ENCODE measurements around the gene RALGDS.
"Not testable (repeated sequence)": the region's sequence is repeated elsewhere in the genome, so short reads cannot be mapped to it uniquely, and the experiment has no call there.

RALGDS gene

GRCh38 chr9:133121198-133121914, at the start of gene RALGDS:
Gene RALGDS (minus strand): TSS chr9:133121240. CDS start chr9:133121154, 86 bp downstream.
- peak; percentile 94 for DNase-seq (ENCODE audit: low spot score)

- no peak for DNase-seq (ENCODE audit: low spot score)
Measured at GRCh38 chr9:133170716-133171115, 49.7 kb upstream of the RALGDS start.

GRCh38 chr9:133169687-133170086, 48.6 kb upstream of the RALGDS start:
- DNase-seq (ENCODE audit: low spot score): not testable (repeated sequence)

- DNase-seq (ENCODE audit: low spot score): no peak
Measured at GRCh38 chr9:133169102-133169501, 48.1 kb upstream of the RALGDS start.

GRCh38 chr9:133168432-133168831, 47.4 kb upstream of the RALGDS start:
- DNase-seq (ENCODE audit: low spot score): no peak

- no peak for DNase-seq (ENCODE audit: low spot score)
Measured at GRCh38 chr9:133167769-133168168, 46.7 kb upstream of the RALGDS start.

GRCh38 chr9:133167096-133167730, 46.2 kb upstream of the RALGDS start:
- DNase-seq (ENCODE audit: low spot score): no peak

- no peak for DNase-seq (ENCODE audit: low spot score)
Measured at GRCh38 chr9:133166392-133166791, 45.4 kb upstream of the RALGDS start.

GRCh38 chr9:133165452-133165730, 44.4 kb upstream of the RALGDS start:
- no peak for DNase-seq (ENCODE audit: low spot score)

GRCh38 chr9:133164191-133164590, 43.2 kb upstream of the RALGDS start:
- no peak for DNase-seq (ENCODE audit: low spot score)

GRCh38 chr9:133163504-133164172, 42.6 kb upstream of the RALGDS start, which contains the start of gene GBGT1:
Gene GBGT1 (minus strand): TSS chr9:133163914. CDS start chr9:133162412, 1,502 bp downstream.
- no peak for DNase-seq (ENCODE audit: low spot score)

GRCh38 chr9:133162861-133163503, 41.9 kb upstream of the RALGDS start:
- no peak for DNase-seq (ENCODE audit: low spot score)

GRCh38 chr9:133161547-133161950, 40.5 kb upstream of the RALGDS start:
- no peak for DNase-seq (ENCODE audit: low spot score)

- DNase-seq (ENCODE audit: low spot score): peak; percentile 41
Measured at GRCh38 chr9:133160742-133161546, 39.9 kb upstream of the RALGDS start.

GRCh38 chr9:133158695-133159094, 37.7 kb upstream of the RALGDS start:
- DNase-seq (ENCODE audit: low spot score): no peak

- no peak for DNase-seq (ENCODE audit: low spot score)
Measured at GRCh38 chr9:133155156-133155555, 34.1 kb upstream of the RALGDS start.

- no peak for DNase-seq (ENCODE audit: low spot score)
Measured at GRCh38 chr9:133154097-133154989, 33.3 kb upstream of the RALGDS start.

GRCh38 chr9:133153227-133154096, 32.4 kb upstream of the RALGDS start:
- DNase-seq (ENCODE audit: low spot score): no peak

GRCh38 chr9:133151601-133152525, 30.8 kb upstream of the RALGDS start:
- DNase-seq (ENCODE audit: low spot score): no peak
